SK-N-SH (cell line): ENCODE measurements around the gene SPEM3. TPM values are rescaled to one million over a fixed set of nuclear protein-coding genes. Genes with fewer than 3 reads are reported as not detected.

Source experiments
- CTCF ChIA-PET: fragments of 300-600, 350-600 bp; formaldehyde crosslinking; extraction: SDS; loops from one replicate; lab custom pipeline; 2021; lab: Yijun Ruan, JAX
- POLR2A ChIA-PET: fragments of 350-600 bp; sonication (Branson Sonifier 250); formaldehyde crosslinking; extraction: SDS; loops from one replicate; lab custom pipeline; 2020; ENCODE audit warnings: antibody characterized with exemption, inconsistent platforms; lab: Yijun Ruan, JAX
- DNase-seq: peaks from one replicate; pipeline ENCODE4 v3.0.0; 2012
- H2AFZ ChIP-seq: fragments of 200-600 bp; sonication (generic); 2 replicates; pipeline ENCODE4 v1.8.1; 2016; ENCODE audit warnings: antibody characterized with exemption, mild to moderate bottlenecking, low read depth
- H3F3A ChIP-seq: fragments of 200-600 bp; sonication (generic); replicated peaks from 2 replicates; pipeline ENCODE3; 2016; ENCODE audit warnings: antibody characterized with exemption, mild to moderate bottlenecking; ENCODE audit not compliant: insufficient read depth
- H3K27ac ChIP-seq, 2 experiments: fragments of 200-500 bp in 1 of 2; fragments of 200-600 bp in 1 of 2; sonication (Bioruptor generic) in 1 of 2; sonication (generic), shearing (Covaris generic) in 1 of 2; 2 replicates each; pipeline versions ENCODE4 v1.5.1 to v1.6.1; 2014 to 2016; ENCODE audit warnings: low read depth in 2 of 2, inconsistent platforms in 1 of 2, low read length in 1 of 2, mild to moderate bottlenecking in 1 of 2, mixed read lengths in 1 of 2
- H3K27me3 ChIP-seq: fragments of 200-600 bp; sonication (generic), shearing (Covaris generic); 2 replicates; pipeline ENCODE4 v1.6.1; 2016; ENCODE audit warnings: mixed run types; ENCODE audit not compliant: insufficient read depth
- H3K36me3 ChIP-seq, 2 experiments: fragments of 200-500 bp in 1 of 2; fragments of 200-600 bp in 1 of 2; sonication (Bioruptor generic) in 1 of 2; sonication (generic) in 1 of 2; replicated peaks in 1 of 2; 2 replicates each; pipeline versions ENCODE3 to v1.5.1; 2014 to 2016; ENCODE audit warnings: low read length in 1 of 2, mild to moderate bottlenecking in 1 of 2; ENCODE audit not compliant: insufficient read depth in 2 of 2, control insufficient read depth in 1 of 2
- H3K4me1 ChIP-seq, 2 experiments: fragments of 200-500 bp in 1 of 2; fragments of 200-600 bp in 1 of 2; sonication (Bioruptor generic) in 1 of 2; sonication (generic), shearing (Covaris generic) in 1 of 2; 2 replicates each; pipeline versions ENCODE4 v1.5.1 to v1.6.1; 2014 to 2016; ENCODE audit warnings: low read depth in 1 of 2, low read length in 1 of 2, mixed run types in 1 of 2; ENCODE audit not compliant: insufficient read depth in 2 of 2, control insufficient read depth in 1 of 2
- H3K4me2 ChIP-seq: fragments of 200-600 bp; sonication (generic), shearing (Covaris generic); 2 replicates; pipeline ENCODE4 v1.6.1; 2017; ENCODE audit warnings: mixed run types
- H3K4me3 ChIP-seq, 2 experiments: fragments of 200-500 bp in 1 of 2; fragments of 200-600 bp in 1 of 2; sonication (Bioruptor generic) in 1 of 2; sonication (generic), shearing (Covaris generic) in 1 of 2; 2 replicates each; pipeline versions ENCODE4 v1.5.1 to v1.8.1; 2014 to 2016; ENCODE audit warnings: low read depth in 2 of 2, inconsistent platforms in 1 of 2, low read length in 1 of 2, mild to moderate bottlenecking in 1 of 2, mixed read lengths in 1 of 2, moderate library complexity in 1 of 2
- H3K79me2 ChIP-seq: fragments of 200-600 bp; sonication (generic); 2 replicates; pipeline ENCODE4 v1.8.1; 2017; ENCODE audit warnings: mild to moderate bottlenecking; ENCODE audit not compliant: insufficient read depth
- H3K9ac ChIP-seq: fragments of 200-600 bp; sonication (generic); 2 replicates; pipeline ENCODE4 v1.6.1; 2017; ENCODE audit warnings: mixed run types
- H3K9me2 ChIP-seq: fragments of 200-600 bp; sonication (generic); 2 replicates; pipeline ENCODE4 v1.6.1; 2017; ENCODE audit warnings: mixed run types
- H3K9me3 ChIP-seq: fragments of 200-600 bp; sonication (generic); 2 replicates; pipeline ENCODE4 v1.6.1; 2017; ENCODE audit warnings: mixed run types, mild to moderate bottlenecking, moderate library complexity
- H4K20me1 ChIP-seq: fragments of 200-600 bp; sonication (generic); 2 replicates; pipeline ENCODE4 v1.6.1; 2017; ENCODE audit warnings: mild to moderate bottlenecking, mixed run types; ENCODE audit not compliant: insufficient read depth
- CHD2 ChIP-seq: fragments of 150-350 bp; IDR thresholded peaks from 2 replicates; pipeline ENCODE4 v1.6.1; 2018; ENCODE audit warnings: low read length; ENCODE audit not compliant: partially characterized antibody
- CTCF ChIP-seq: fragments of 200-600 bp; sonication (generic); IDR thresholded peaks from 2 replicates; pipeline ENCODE4 v1.6.1; 2017; ENCODE audit warnings: antibody characterized with exemption, mild to moderate bottlenecking, moderate library complexity
- EP300 ChIP-seq, 2 experiments: IDR thresholded peaks; 2 replicates each; pipeline versions ENCODE4 v1.4.0 to v1.6.1; 2012; ENCODE audit warnings: borderline replicate concordance in 1 of 2, low read depth in 1 of 2, low read length in 1 of 2
- FOSL2 ChIP-seq: IDR thresholded peaks from 2 replicates; pipeline ENCODE4 v1.4.0; 2012; ENCODE audit warnings: low read depth, mild to moderate bottlenecking, moderate library complexity, borderline replicate concordance
- FOXJ3 ChIP-seq: sonication (generic); formaldehyde crosslinking; IDR thresholded peaks from 2 replicates; pipeline ENCODE4 v1.5.1; 2020; ENCODE audit warnings: mild to moderate bottlenecking, missing genetic modification reagents
- FOXM1 ChIP-seq: IDR thresholded peaks from 2 replicates; pipeline ENCODE4 v1.4.0; 2012; ENCODE audit warnings: low read depth, mild to moderate bottlenecking
- JUND ChIP-seq: IDR thresholded peaks from 2 replicates; pipeline ENCODE4 v1.4.0; 2012
- MXI1 ChIP-seq: IDR thresholded peaks from 2 replicates; pipeline ENCODE4 v1.6.1; 2012; ENCODE audit warnings: mild to moderate bottlenecking, low read depth, low read length, improper control_type of control experiment
- POLR2AphosphoS5 ChIP-seq: IDR thresholded peaks from 2 replicates; pipeline ENCODE4 v1.6.1; 2012; ENCODE audit warnings: low read depth, low read length
- RCOR1 ChIP-seq: fragments of 150-350 bp; IDR thresholded peaks from 2 replicates; pipeline ENCODE4 v1.6.1; 2017; ENCODE audit warnings: antibody characterized with exemption, low read length
- RFX5 ChIP-seq: IDR thresholded peaks from 2 replicates; pipeline ENCODE4 v1.6.1; 2012; ENCODE audit warnings: mild to moderate bottlenecking, improper control_type of control experiment, low read length
- SIN3A ChIP-seq: IDR thresholded peaks from 2 replicates; pipeline ENCODE4 v1.6.1; 2012; ENCODE audit warnings: low read depth, mild to moderate bottlenecking, low read length, moderate library complexity, borderline replicate concordance
- SMC3 ChIP-seq: IDR thresholded peaks from 2 replicates; pipeline ENCODE4 v1.6.1; 2012; ENCODE audit warnings: low read depth, low read length, improper control_type of control experiment
- TAF1 ChIP-seq: IDR thresholded peaks from 2 replicates; pipeline ENCODE4 v1.6.1; 2012; ENCODE audit warnings: low read depth, mild to moderate bottlenecking, low read length, moderate library complexity, borderline replicate concordance
- TEAD4 ChIP-seq: IDR thresholded peaks from 2 replicates; pipeline ENCODE4 v1.4.0; 2012; ENCODE audit warnings: mild to moderate bottlenecking, borderline replicate concordance; ENCODE audit not compliant: insufficient read depth
- WGBS: methylation state at CpG from one replicate; pipeline ENCODE4 v1.1.6; 2017; ENCODE audit warnings: low lambda C conversion rate; 5-methylcytosine and 5-hydroxymethylcytosine counted together
- polyA plus RNA-seq, 3 experiments: library from polyadenylated mRNA; depleted of rRNA; stranded (reverse); fragments of >200 nt; gene quantifications; 2 replicates each; pipeline ENCODE4 v1.2.3, GENCODE V29; 2012
- TF ChIP-seq, protein P1 (sequence below): IDR thresholded peaks from 2 replicates; pipeline ENCODE4 v1.4.0; 2012; ENCODE audit warnings: low read depth
- TF ChIP-seq, protein P2 (sequence below): IDR thresholded peaks from 2 replicates; pipeline ENCODE4 v1.4.0; 2012; ENCODE audit warnings: low read depth, borderline replicate concordance
- TF ChIP-seq, protein P3 (sequence below): fragments of 150-350 bp; IDR thresholded peaks from 2 replicates; pipeline ENCODE4 v1.6.1; 2017; ENCODE audit warnings: antibody characterized with exemption, low read length, low read depth, borderline replicate concordance

The SPEM3 gene
- polyA plus RNA-seq, 1 of the 3 experiments (the other 2 are of a cell fraction): not detected

- Histone ChIP-seq H3K79me2 (peaks cover 14% of the 10 kb centered on the region; the same call in 1 of the 2 replicates), H3F3A (peaks cover 5% of the 10 kb centered on the region), H3K9me2 (no peaks in the 10 kb centered on the region), H4K20me1 (no peaks in the 10 kb centered on the region), H3K27me3 (no peaks in the 10 kb centered on the region), H3K9me3 (no peaks in the 10 kb centered on the region), H2AFZ (no peak overlapping the region), H3K9ac (no peak overlapping the region), H3K4me2 (no peak overlapping the region), H3K4me3 (no peak overlapping the region), H3K27ac (no peak overlapping the region), H3K4me1 (peaks cover 0 to 14% of the 10 kb centered on the region in 2 experiments; a peak in 1 of 4 replicates), H3K36me3 (peaks cover 18 to 34% of the 10 kb centered on the region in 2 experiments)
- WGBS: 93% methylated on average over 9 of the region's 10 CpGs
- DNase-seq: no peak
- POLR2A ChIA-PET: interaction anchor here (1.3 kb wide), 1 partner anchor 95 kb away, joined by 3 read pairs; the partner anchor contains the start of gene POLR2A
- TF ChIP-seq RCOR1 (no peak), CTCF (no peak), JUND (no peak), FOXM1 (no peak), TAF1 (no peak), CHD2 (no peak), FOXJ3 (CRISPR knock-in tag) (no peak), MXI1 (no peak), POLR2AphosphoS5 (no peak), EP300 (IDR thresholded peaks at IDR 0.05; ENCODE audit: borderline replicate concordance in 1 of 2, low read depth in 1 of 2, low read length in 1 of 2) (no peak), FOSL2 (no peak), SMC3 (no peak), TEAD4 (no peak), RFX5 (no peak), SIN3A (no peak)
- TF ChIP-seq, protein P1, sequence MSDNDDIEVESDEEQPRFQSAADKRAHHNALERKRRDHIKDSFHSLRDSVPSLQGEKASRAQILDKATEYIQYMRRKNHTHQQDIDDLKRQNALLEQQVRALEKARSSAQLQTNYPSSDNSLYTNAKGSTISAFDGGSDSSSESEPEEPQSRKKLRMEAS: no peak
- TF ChIP-seq, protein P2, sequence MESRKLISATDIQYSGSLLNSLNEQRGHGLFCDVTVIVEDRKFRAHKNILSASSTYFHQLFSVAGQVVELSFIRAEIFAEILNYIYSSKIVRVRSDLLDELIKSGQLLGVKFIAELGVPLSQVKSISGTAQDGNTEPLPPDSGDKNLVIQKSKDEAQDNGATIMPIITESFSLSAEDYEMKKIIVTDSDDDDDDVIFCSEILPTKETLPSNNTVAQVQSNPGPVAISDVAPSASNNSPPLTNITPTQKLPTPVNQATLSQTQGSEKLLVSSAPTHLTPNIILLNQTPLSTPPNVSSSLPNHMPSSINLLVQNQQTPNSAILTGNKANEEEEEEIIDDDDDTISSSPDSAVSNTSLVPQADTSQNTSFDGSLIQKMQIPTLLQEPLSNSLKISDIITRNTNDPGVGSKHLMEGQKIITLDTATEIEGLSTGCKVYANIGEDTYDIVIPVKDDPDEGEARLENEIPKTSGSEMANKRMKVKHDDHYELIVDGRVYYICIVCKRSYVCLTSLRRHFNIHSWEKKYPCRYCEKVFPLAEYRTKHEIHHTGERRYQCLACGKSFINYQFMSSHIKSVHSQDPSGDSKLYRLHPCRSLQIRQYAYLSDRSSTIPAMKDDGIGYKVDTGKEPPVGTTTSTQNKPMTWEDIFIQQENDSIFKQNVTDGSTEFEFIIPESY: no peak
- TF ChIP-seq, protein P3, sequence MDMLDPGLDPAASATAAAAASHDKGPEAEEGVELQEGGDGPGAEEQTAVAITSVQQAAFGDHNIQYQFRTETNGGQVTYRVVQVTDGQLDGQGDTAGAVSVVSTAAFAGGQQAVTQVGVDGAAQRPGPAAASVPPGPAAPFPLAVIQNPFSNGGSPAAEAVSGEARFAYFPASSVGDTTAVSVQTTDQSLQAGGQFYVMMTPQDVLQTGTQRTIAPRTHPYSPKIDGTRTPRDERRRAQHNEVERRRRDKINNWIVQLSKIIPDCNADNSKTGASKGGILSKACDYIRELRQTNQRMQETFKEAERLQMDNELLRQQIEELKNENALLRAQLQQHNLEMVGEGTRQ: no peak
- CTCF ChIA-PET: interaction anchor here (0.9 to 2.5 kb wide), 6 partner anchors 8 to 172 kb away, joined by 3 to 13 read pairs (median 4); partner anchors contain the start of genes TMEM95 and TNK1
Measured at GRCh38 chr17:7388856-7389255, 39.8 kb upstream of the SPEM3 start.
